GM12878 (cell line): ENCODE results near the gene ANKRD24. TPM values are rescaled to one million over a fixed set of nuclear protein-coding genes. Genes with fewer than 3 reads are reported as not detected.

Source experiments
- BRCA1 ChIP-seq: IDR thresholded peaks from 2 replicates; pipeline ENCODE4 v1.6.1; 2011; ENCODE audit warnings: low read depth, low read length, improper control_type of control experiment
- CHD2 ChIP-seq: IDR thresholded peaks from 2 replicates; pipeline ENCODE4 v1.6.1; 2011; ENCODE audit warnings: low read depth, low read length, improper control_type of control experiment, borderline replicate concordance
- CTCF ChIP-seq, 3 experiments: IDR thresholded peaks in 2 of 3; conservative IDR thresholded peaks in 1 of 3; 2 replicates each; pipeline ENCODE4 v1.5.1; 2011; ENCODE audit warnings: low read depth in 3 of 3, low read length in 3 of 3, mild to moderate bottlenecking in 3 of 3, control low read depth in 2 of 3, moderate library complexity in 2 of 3, inconsistent platforms in 1 of 3, mixed read lengths in 1 of 3; ENCODE audit not compliant: control insufficient read depth in 2 of 3, insufficient read depth in 1 of 3; ENCODE audit errors: extremely low read depth in 1 of 3
- HDAC2 ChIP-seq: fragments of 200-600 bp; sonication (generic); IDR thresholded peaks from 2 replicates; pipeline ENCODE4 v1.6.1; 2017
- MEF2A ChIP-seq: IDR thresholded peaks from 2 replicates; pipeline ENCODE4 v1.6.1; 2011; ENCODE audit warnings: low read depth, mild to moderate bottlenecking, low read length, moderate library complexity; ENCODE audit not compliant: insufficient read depth
- ZNF687 ChIP-seq: fragments of 450-650 bp; IDR thresholded peaks from 2 replicates; pipeline ENCODE4 v1.6.1; 2017; ENCODE audit warnings: mild to moderate bottlenecking, moderate library complexity
- polyA plus RNA-seq, 11 experiments: library from polyadenylated mRNA; depleted of rRNA in 4 of 11; unstranded in 6 of 11; stranded (reverse) in 5 of 11; fragments of >200 nt; fragmentation: Nextera tagmentation in 4 of 11; fragmentation: Illumina TruSeq in 1 of 11; extraction: Ambion mirVana in 4 of 11; extraction: Trizol in 1 of 11; gene quantifications; 1 replicate in 1 of 11; 2 replicates in 10 of 11; pipeline versions ENCODE4 v1.2.1 to v1.2.3, GENCODE V29; 2011 to 2016; ENCODE audit warnings: inconsistent platforms in 2 of 11, missing spikeins in 2 of 11, low read depth in 1 of 11
- total RNA-seq, 4 experiments: library from RNA; depleted of rRNA in 3 of 4; stranded (reverse); fragments of >200 nt in 3 of 4; fragmentation: Illumina TruSeq in 1 of 4; extraction: Trizol in 1 of 4; gene quantifications; 2 replicates each; pipeline versions ENCODE4 v1.2.1 to v1.2.3, GENCODE V29; 2013 to 2021
- TF ChIP-seq, protein P1 (sequence below): IDR thresholded peaks from 2 replicates; pipeline ENCODE4 v1.6.1; 2011; ENCODE audit warnings: low read depth, low read length, improper control_type of control experiment, borderline replicate concordance

The ANKRD24 gene
- total and polyA plus RNA-seq, 10 of the 15 experiments (the other 5 are each of a cell fraction or from before 2014, with no cell fraction given) = 0.02 to 0.59 (median 0.35) TPM; not detected in 1

- TF ChIP-seq ZNF687 = no peak
- TF ChIP-seq MEF2A = no peak
- peak; percentile 61 to 78 (median 62) for TF ChIP-seq CTCF (IDR thresholded peaks at IDR 0.05 in 2 of 3, conservative IDR thresholded peaks at IDR 0.05 in 1 of 3; ENCODE audit: control insufficient read depth in 2 of 3, extremely low read depth in 1 of 3, insufficient read depth in 1 of 3, low read depth in 3 of 3, low read length in 3 of 3)
- TF ChIP-seq HDAC2 = no peak
- TF ChIP-seq, protein P1, sequence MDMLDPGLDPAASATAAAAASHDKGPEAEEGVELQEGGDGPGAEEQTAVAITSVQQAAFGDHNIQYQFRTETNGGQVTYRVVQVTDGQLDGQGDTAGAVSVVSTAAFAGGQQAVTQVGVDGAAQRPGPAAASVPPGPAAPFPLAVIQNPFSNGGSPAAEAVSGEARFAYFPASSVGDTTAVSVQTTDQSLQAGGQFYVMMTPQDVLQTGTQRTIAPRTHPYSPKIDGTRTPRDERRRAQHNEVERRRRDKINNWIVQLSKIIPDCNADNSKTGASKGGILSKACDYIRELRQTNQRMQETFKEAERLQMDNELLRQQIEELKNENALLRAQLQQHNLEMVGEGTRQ = no peak
- TF ChIP-seq BRCA1 = no peak
- no peak for TF ChIP-seq CHD2
These were observed 26.1 kb downstream of the ANKRD24 start (continued) for GRCh38 chr19:4208385-4209094.
